SK-N-SH (cell line): ENCODE measurements around the gene FLNA. TPM values are rescaled to one million over a fixed set of nuclear protein-coding genes. Genes with fewer than 3 reads are reported as not detected.
A peak's percentile ranks its signal among the peaks of the same experiment; 100 is the strongest.

Experiments
- CTCF ChIA-PET: fragments of 300-600, 350-600 bp; formaldehyde crosslinking; extraction: SDS; loops from one replicate; lab custom pipeline; 2021; lab: Yijun Ruan, JAX
- POLR2A ChIA-PET: fragments of 350-600 bp; sonication (Branson Sonifier 250); formaldehyde crosslinking; extraction: SDS; loops from one replicate; lab custom pipeline; 2020; ENCODE audit warnings: antibody characterized with exemption, inconsistent platforms; lab: Yijun Ruan, JAX
- DNase-seq: peaks from one replicate; pipeline ENCODE4 v3.0.0; 2012
- H2AFZ ChIP-seq: fragments of 200-600 bp; sonication (generic); 2 replicates; pipeline ENCODE4 v1.8.1; 2016; ENCODE audit warnings: antibody characterized with exemption, mild to moderate bottlenecking, low read depth
- H3F3A ChIP-seq: fragments of 200-600 bp; sonication (generic); replicated peaks from 2 replicates; pipeline ENCODE3; 2016; ENCODE audit warnings: antibody characterized with exemption, mild to moderate bottlenecking; ENCODE audit not compliant: insufficient read depth
- H3K27ac ChIP-seq, 2 experiments: fragments of 200-500 bp in 1 of 2; fragments of 200-600 bp in 1 of 2; sonication (Bioruptor generic) in 1 of 2; sonication (generic), shearing (Covaris generic) in 1 of 2; 2 replicates each; pipeline versions ENCODE4 v1.5.1 to v1.6.1; 2014 to 2016; ENCODE audit warnings: low read depth in 2 of 2, inconsistent platforms in 1 of 2, low read length in 1 of 2, mild to moderate bottlenecking in 1 of 2, mixed read lengths in 1 of 2
- H3K27me3 ChIP-seq: fragments of 200-600 bp; sonication (generic), shearing (Covaris generic); 2 replicates; pipeline ENCODE4 v1.6.1; 2016; ENCODE audit warnings: mixed run types; ENCODE audit not compliant: insufficient read depth
- H3K36me3 ChIP-seq, 2 experiments: fragments of 200-500 bp in 1 of 2; fragments of 200-600 bp in 1 of 2; sonication (Bioruptor generic) in 1 of 2; sonication (generic) in 1 of 2; replicated peaks in 1 of 2; 2 replicates each; pipeline versions ENCODE3 to v1.5.1; 2014 to 2016; ENCODE audit warnings: low read length in 1 of 2, mild to moderate bottlenecking in 1 of 2; ENCODE audit not compliant: insufficient read depth in 2 of 2, control insufficient read depth in 1 of 2
- H3K4me1 ChIP-seq, 2 experiments: fragments of 200-500 bp in 1 of 2; fragments of 200-600 bp in 1 of 2; sonication (Bioruptor generic) in 1 of 2; sonication (generic), shearing (Covaris generic) in 1 of 2; 2 replicates each; pipeline versions ENCODE4 v1.5.1 to v1.6.1; 2014 to 2016; ENCODE audit warnings: low read depth in 1 of 2, low read length in 1 of 2, mixed run types in 1 of 2; ENCODE audit not compliant: insufficient read depth in 2 of 2, control insufficient read depth in 1 of 2
- H3K4me2 ChIP-seq: fragments of 200-600 bp; sonication (generic), shearing (Covaris generic); 2 replicates; pipeline ENCODE4 v1.6.1; 2017; ENCODE audit warnings: mixed run types
- H3K4me3 ChIP-seq, 2 experiments: fragments of 200-500 bp in 1 of 2; fragments of 200-600 bp in 1 of 2; sonication (Bioruptor generic) in 1 of 2; sonication (generic), shearing (Covaris generic) in 1 of 2; 2 replicates each; pipeline versions ENCODE4 v1.5.1 to v1.8.1; 2014 to 2016; ENCODE audit warnings: low read depth in 2 of 2, inconsistent platforms in 1 of 2, low read length in 1 of 2, mild to moderate bottlenecking in 1 of 2, mixed read lengths in 1 of 2, moderate library complexity in 1 of 2
- H3K79me2 ChIP-seq: fragments of 200-600 bp; sonication (generic); 2 replicates; pipeline ENCODE4 v1.8.1; 2017; ENCODE audit warnings: mild to moderate bottlenecking; ENCODE audit not compliant: insufficient read depth
- H3K9ac ChIP-seq: fragments of 200-600 bp; sonication (generic); 2 replicates; pipeline ENCODE4 v1.6.1; 2017; ENCODE audit warnings: mixed run types
- H3K9me2 ChIP-seq: fragments of 200-600 bp; sonication (generic); 2 replicates; pipeline ENCODE4 v1.6.1; 2017; ENCODE audit warnings: mixed run types
- H3K9me3 ChIP-seq: fragments of 200-600 bp; sonication (generic); 2 replicates; pipeline ENCODE4 v1.6.1; 2017; ENCODE audit warnings: mixed run types, mild to moderate bottlenecking, moderate library complexity
- H4K20me1 ChIP-seq: fragments of 200-600 bp; sonication (generic); 2 replicates; pipeline ENCODE4 v1.6.1; 2017; ENCODE audit warnings: mild to moderate bottlenecking, mixed run types; ENCODE audit not compliant: insufficient read depth
- CTCF ChIP-seq: fragments of 200-600 bp; sonication (generic); IDR thresholded peaks from 2 replicates; pipeline ENCODE4 v1.6.1; 2017; ENCODE audit warnings: antibody characterized with exemption, mild to moderate bottlenecking, moderate library complexity
- EZH2phosphoT487 ChIP-seq: fragments of 200-600 bp; sonication (generic); IDR thresholded peaks from 2 replicates; pipeline ENCODE4 v1.6.1; 2017; ENCODE audit warnings: low read depth, mixed run types, mild to moderate bottlenecking, antibody characterized with exemption, moderate library complexity, borderline replicate concordance
- FOSL2 ChIP-seq: IDR thresholded peaks from 2 replicates; pipeline ENCODE4 v1.4.0; 2012; ENCODE audit warnings: low read depth, mild to moderate bottlenecking, moderate library complexity, borderline replicate concordance
- FOXJ3 ChIP-seq: sonication (generic); formaldehyde crosslinking; IDR thresholded peaks from 2 replicates; pipeline ENCODE4 v1.5.1; 2020; ENCODE audit warnings: mild to moderate bottlenecking, missing genetic modification reagents
- GATA2 ChIP-seq: sonication (generic); formaldehyde crosslinking; IDR thresholded peaks from 2 replicates; pipeline ENCODE4 v1.5.0; 2020; ENCODE audit warnings: mild to moderate bottlenecking, missing genetic modification reagents
- IRF3 ChIP-seq: fragments of 150-350 bp; IDR thresholded peaks from 2 replicates; pipeline ENCODE4 v1.6.1; 2016; ENCODE audit warnings: mild to moderate bottlenecking, low read depth, low read length
- MXI1 ChIP-seq: IDR thresholded peaks from 2 replicates; pipeline ENCODE4 v1.6.1; 2012; ENCODE audit warnings: mild to moderate bottlenecking, low read depth, low read length, improper control_type of control experiment
- RAD21 ChIP-seq: IDR thresholded peaks from 2 replicates; pipeline ENCODE4 v1.6.1; 2012; ENCODE audit warnings: mild to moderate bottlenecking, low read length
- SMC3 ChIP-seq: IDR thresholded peaks from 2 replicates; pipeline ENCODE4 v1.6.1; 2012; ENCODE audit warnings: low read depth, low read length, improper control_type of control experiment
- YY1 ChIP-seq: IDR thresholded peaks from 2 replicates; pipeline ENCODE4 v1.4.0; 2012; ENCODE audit warnings: low read depth, mild to moderate bottlenecking
- WGBS: methylation state at CpG from one replicate; pipeline ENCODE4 v1.1.6; 2017; ENCODE audit warnings: low lambda C conversion rate; 5-methylcytosine and 5-hydroxymethylcytosine counted together
- polyA plus RNA-seq, 3 experiments: library from polyadenylated mRNA; depleted of rRNA; stranded (reverse); fragments of >200 nt; gene quantifications; 2 replicates each; pipeline ENCODE4 v1.2.3, GENCODE V29; 2012
- TF ChIP-seq, protein P1 (sequence below): IDR thresholded peaks from 2 replicates; pipeline ENCODE4 v1.4.0; 2012; ENCODE audit warnings: low read depth, borderline replicate concordance
- TF ChIP-seq, protein P2 (sequence below): IDR thresholded peaks from 2 replicates; pipeline ENCODE4 v1.4.0; 2012; ENCODE audit warnings: low read depth
- TF ChIP-seq, protein P3 (sequence below): IDR thresholded peaks from 2 replicates; pipeline ENCODE4 v1.6.1; 2012; ENCODE audit warnings: mild to moderate bottlenecking, low read depth, low read length, moderate library complexity

FLNA gene
- polyA plus RNA-seq, 1 of the 3 experiments (the other 2 are of a cell fraction), result 550 TPM

- POLR2A ChIA-PET, result interaction anchor here (1.0 to 3.3 kb wide), 8 partner anchors 11 to 133 kb away, joined by 3 to 25 read pairs (median 6); partner anchors contain the start of genes DNASE1L1, LAGE3, TAFAZZIN and UBL4A
- no peaks in the 10 kb centered on the region for H3K27me3 ChIP-seq
- H3K36me3 ChIP-seq, result peaks cover 16 to 18% of the 10 kb centered on the region in 2 experiments
- H2AFZ ChIP-seq, result no peak overlapping the region
- H3F3A ChIP-seq, result peaks cover 41% of the 10 kb centered on the region
- 12% methylated on average over 9 of the region's 14 CpGs for WGBS
- no peak for DNase-seq
- peak overlapping the region; percentile 95 to 96 for H3K27ac ChIP-seq
- H4K20me1 ChIP-seq, result peaks cover 34% of the 10 kb centered on the region
- peak overlapping the region; percentile 77 for H3K4me2 ChIP-seq
- no peaks in the 10 kb centered on the region for H3K9me3 ChIP-seq
- TF ChIP-seq GATA2 (CRISPR knock-in tag) (no peak), YY1 (peak; percentile 52; the same call in 1 of the 2 replicates), EZH2phosphoT487 (no peak), IRF3 (no peak)
- H3K9me2 ChIP-seq, result no peaks in the 10 kb centered on the region
- H3K79me2 ChIP-seq, result peaks cover 22% of the 10 kb centered on the region
- H3K9ac ChIP-seq, result peak overlapping the region; percentile 100
- H3K4me1 ChIP-seq, result peaks cover 0 to 6% of the 10 kb centered on the region in 2 experiments; a peak in 1 of 4 replicates
- H3K4me3 ChIP-seq, result peak overlapping the region; percentile 81
- CTCF ChIA-PET, result interaction anchor here (0.6 to 2.5 kb wide), 9 partner anchors 10 to 134 kb away, joined by 3 to 7 read pairs (median 3); partner anchors contain the start of genes DNASE1L1 and UBL4A
These were observed 25.3 kb upstream of the FLNA start for GRCh38 chrX:154399527-154400368.

DNA sequence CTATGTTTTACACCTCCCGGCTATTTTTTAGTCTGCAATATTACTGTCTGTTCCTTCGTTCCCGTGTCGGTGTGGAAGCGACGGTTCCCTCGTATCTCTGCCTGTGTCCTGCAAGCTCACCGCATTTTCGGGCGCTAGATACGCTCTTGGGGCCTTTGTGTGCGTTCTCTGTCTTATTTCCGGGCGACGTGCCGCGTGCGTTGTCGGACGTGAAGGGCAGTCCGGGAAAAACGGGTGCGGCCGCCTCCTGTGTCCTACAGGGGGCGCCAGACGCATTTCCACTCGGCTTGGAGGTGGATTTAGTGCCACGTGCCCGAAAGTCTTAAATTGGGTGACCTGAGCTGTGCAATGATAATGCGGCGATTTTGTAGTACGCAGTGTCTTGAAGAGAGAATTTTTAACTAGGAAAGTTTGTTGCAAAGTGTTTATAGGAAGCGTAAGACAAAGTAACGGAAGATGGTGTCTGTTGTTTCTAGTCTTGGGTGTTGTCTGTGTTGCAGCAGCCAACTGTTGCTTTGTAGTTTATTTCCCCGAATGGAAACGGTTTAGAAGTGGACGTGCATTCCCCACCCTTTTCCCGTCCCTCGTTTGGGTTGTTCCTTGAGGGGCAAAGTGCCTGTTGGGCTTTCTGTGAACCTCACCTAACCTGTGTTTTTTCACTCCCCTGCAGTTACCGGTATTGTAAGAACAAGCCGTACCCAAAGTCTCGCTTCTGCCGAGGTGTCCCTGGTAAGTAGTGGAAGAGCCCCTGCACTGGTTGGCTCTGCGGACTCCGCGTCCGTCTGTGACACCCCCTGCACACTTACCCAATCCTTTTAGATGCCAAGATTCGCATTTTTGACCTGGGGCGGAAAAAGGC, 24.5 kb upstream of the FLNA start:
- 23% methylated on average over 49 of the region's 49 CpGs for WGBS
- H3K9me2 ChIP-seq, result no peaks in the 10 kb centered on the region
- peak overlapping the region; percentile 100 for H3K9ac ChIP-seq
- H3K36me3 ChIP-seq, result peaks cover 16 to 18% of the 10 kb centered on the region in 2 experiments
- peak; percentile 62 for DNase-seq
- peaks cover 0 to 6% of the 10 kb centered on the region in 2 experiments; a peak in 1 of 4 replicates for H3K4me1 ChIP-seq
- peak overlapping the region; percentile 95 to 96 for H3K27ac ChIP-seq
- H3K27me3 ChIP-seq, result no peaks in the 10 kb centered on the region
- H2AFZ ChIP-seq, result no peak overlapping the region
- H3K4me3 ChIP-seq, result peak overlapping the region; percentile 81
- no peaks in the 10 kb centered on the region for H3K9me3 ChIP-seq
- peak overlapping the region; percentile 77 for H3K4me2 ChIP-seq
- H3K79me2 ChIP-seq, result peaks cover 22% of the 10 kb centered on the region
- CTCF ChIA-PET, result interaction anchor here (0.7 to 2.5 kb wide), 13 partner anchors 10 to 144 kb away, joined by 3 to 10 read pairs (median 4); partner anchors contain the start of genes ATP6AP1, DNASE1L1, LAGE3 and UBL4A
- POLR2A ChIA-PET, result interaction anchor here (1.0 to 3.3 kb wide), 16 partner anchors 11 to 134 kb away, joined by 3 to 25 read pairs (median 5); partner anchors contain the start of genes ATP6AP1, DNASE1L1, FAM50A and LAGE3
- peaks cover 34% of the 10 kb centered on the region for H4K20me1 ChIP-seq
- H3F3A ChIP-seq, result peaks cover 41% of the 10 kb centered on the region
- TF ChIP-seq, protein P1, sequence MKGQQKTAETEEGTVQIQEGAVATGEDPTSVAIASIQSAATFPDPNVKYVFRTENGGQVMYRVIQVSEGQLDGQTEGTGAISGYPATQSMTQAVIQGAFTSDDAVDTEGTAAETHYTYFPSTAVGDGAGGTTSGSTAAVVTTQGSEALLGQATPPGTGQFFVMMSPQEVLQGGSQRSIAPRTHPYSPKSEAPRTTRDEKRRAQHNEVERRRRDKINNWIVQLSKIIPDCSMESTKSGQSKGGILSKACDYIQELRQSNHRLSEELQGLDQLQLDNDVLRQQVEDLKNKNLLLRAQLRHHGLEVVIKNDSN, result peak; percentile 47; the same call in 1 of the 2 replicates
- TF ChIP-seq, protein P2, sequence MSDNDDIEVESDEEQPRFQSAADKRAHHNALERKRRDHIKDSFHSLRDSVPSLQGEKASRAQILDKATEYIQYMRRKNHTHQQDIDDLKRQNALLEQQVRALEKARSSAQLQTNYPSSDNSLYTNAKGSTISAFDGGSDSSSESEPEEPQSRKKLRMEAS, result peak; percentile 93
- TF ChIP-seq MXI1 (peak; percentile 96), CTCF (peak; percentile 78), SMC3 (peak; percentile 37; the same call in 1 of the 2 replicates), FOSL2 (no peak), FOXJ3 (CRISPR knock-in tag) (no peak), RAD21 (peak; percentile 50)
- TF ChIP-seq, protein P3, sequence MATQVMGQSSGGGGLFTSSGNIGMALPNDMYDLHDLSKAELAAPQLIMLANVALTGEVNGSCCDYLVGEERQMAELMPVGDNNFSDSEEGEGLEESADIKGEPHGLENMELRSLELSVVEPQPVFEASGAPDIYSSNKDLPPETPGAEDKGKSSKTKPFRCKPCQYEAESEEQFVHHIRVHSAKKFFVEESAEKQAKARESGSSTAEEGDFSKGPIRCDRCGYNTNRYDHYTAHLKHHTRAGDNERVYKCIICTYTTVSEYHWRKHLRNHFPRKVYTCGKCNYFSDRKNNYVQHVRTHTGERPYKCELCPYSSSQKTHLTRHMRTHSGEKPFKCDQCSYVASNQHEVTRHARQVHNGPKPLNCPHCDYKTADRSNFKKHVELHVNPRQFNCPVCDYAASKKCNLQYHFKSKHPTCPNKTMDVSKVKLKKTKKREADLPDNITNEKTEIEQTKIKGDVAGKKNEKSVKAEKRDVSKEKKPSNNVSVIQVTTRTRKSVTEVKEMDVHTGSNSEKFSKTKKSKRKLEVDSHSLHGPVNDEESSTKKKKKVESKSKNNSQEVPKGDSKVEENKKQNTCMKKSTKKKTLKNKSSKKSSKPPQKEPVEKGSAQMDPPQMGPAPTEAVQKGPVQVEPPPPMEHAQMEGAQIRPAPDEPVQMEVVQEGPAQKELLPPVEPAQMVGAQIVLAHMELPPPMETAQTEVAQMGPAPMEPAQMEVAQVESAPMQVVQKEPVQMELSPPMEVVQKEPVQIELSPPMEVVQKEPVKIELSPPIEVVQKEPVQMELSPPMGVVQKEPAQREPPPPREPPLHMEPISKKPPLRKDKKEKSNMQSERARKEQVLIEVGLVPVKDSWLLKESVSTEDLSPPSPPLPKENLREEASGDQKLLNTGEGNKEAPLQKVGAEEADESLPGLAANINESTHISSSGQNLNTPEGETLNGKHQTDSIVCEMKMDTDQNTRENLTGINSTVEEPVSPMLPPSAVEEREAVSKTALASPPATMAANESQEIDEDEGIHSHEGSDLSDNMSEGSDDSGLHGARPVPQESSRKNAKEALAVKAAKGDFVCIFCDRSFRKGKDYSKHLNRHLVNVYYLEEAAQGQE, result no peak
